B cell (primary cell): ENCODE results near the gene MAMLD1. TPM values are rescaled to one million over a fixed set of nuclear protein-coding genes. Genes with fewer than 3 reads are reported as not detected.
A peak's percentile ranks its signal among the peaks of the same experiment; 100 is the strongest.

ENCODE experiments used
- ATAC-seq: fragments of 200-7000 bp; cut with Tn5 transposase; one replicate; pipeline ENCODE4 v1.10.0; 2021; ENCODE audit warnings: low read depth, mild to moderate bottlenecking, moderate number of reproducible peaks, moderate library complexity
- CTCF ChIA-PET: fragments of 350-600 bp; sonication (Branson Sonifier 250); formaldehyde crosslinking; loops from one replicate; lab custom pipeline; 2021; ENCODE audit warnings: antibody characterized with exemption, inconsistent platforms; lab: Charles Lee
- POLR2A ChIA-PET: fragments of 350-600 bp; sonication (Branson Sonifier 250); formaldehyde crosslinking; loops from one replicate; lab custom pipeline; 2021; ENCODE audit warnings: antibody characterized with exemption; lab: Charles Lee
- DNase-seq: peaks from one replicate; pipeline ENCODE4 v3.0.0; 2013
- H2AFZ ChIP-seq: 2 replicates; pipeline ENCODE4 v1.6.1; 2012; ENCODE audit warnings: mild to moderate bottlenecking, low read depth, low read length; ENCODE audit not compliant: insufficient read depth, poor library complexity, severe bottlenecking
- H3K27ac ChIP-seq, 2 donors: 1 replicate in 1 of 2; 2 replicates in 1 of 2; pipeline ENCODE4 v1.5.1; 2012 to 2013; ENCODE audit warnings: low read length in 2 of 2, mild to moderate bottlenecking in 2 of 2, moderate library complexity in 1 of 2
- H3K27me3 ChIP-seq, 4 experiments: fragments of 200-600 bp in 1 of 4; sonication (generic) in 1 of 4; replicated peaks in 1 of 4; 1 replicate in 2 of 4; 2 replicates in 2 of 4; pipeline versions ENCODE4 v1.6.1 to v1.7.0; 2013 to 2016; ENCODE audit warnings: low read length in 3 of 4, mild to moderate bottlenecking in 2 of 4, mixed read lengths in 1 of 4, moderate library complexity in 1 of 4; ENCODE audit not compliant: insufficient read depth in 4 of 4, control insufficient read depth in 3 of 4; ENCODE audit errors: control extremely low read depth in 1 of 4
- H3K36me3 ChIP-seq, 2 experiments: replicated peaks in 1 of 2; 1 replicate in 1 of 2; 2 replicates in 1 of 2; pipeline versions ENCODE4 v1.6.1 to v1.7.1; 2013; ENCODE audit warnings: low read length in 1 of 2; ENCODE audit not compliant: insufficient read depth in 2 of 2, control insufficient read depth in 1 of 2; ENCODE audit errors: control extremely low read depth in 1 of 2, extremely low read depth in 1 of 2
- H3K4me1 ChIP-seq, 2 donors: fragments of 200-600 bp in 1 of 2; sonication (generic) in 1 of 2; 1 replicate in 1 of 2; 2 replicates in 1 of 2; pipeline versions ENCODE4 v1.5.1 to v1.6.1; 2013 to 2017; ENCODE audit warnings: low read length in 2 of 2; ENCODE audit not compliant: control insufficient read depth in 2 of 2, insufficient read depth in 2 of 2
- H3K4me2 ChIP-seq: replicated peaks from 2 replicates; pipeline ENCODE3; 2012; ENCODE audit warnings: mild to moderate bottlenecking, low read depth, low read length; ENCODE audit not compliant: poor library complexity, severe bottlenecking
- H3K4me3 ChIP-seq, 5 experiments: fragments of 200-600 bp in 1 of 5; sonication (generic) in 1 of 5; 1 replicate in 3 of 5; 2 replicates in 2 of 5; pipeline versions ENCODE4 v1.5.1 to v1.7.0; 2011 to 2016; ENCODE audit warnings: low read length in 4 of 5, mild to moderate bottlenecking in 4 of 5, low read depth in 2 of 5, control low read depth in 1 of 5, moderate library complexity in 1 of 5; ENCODE audit not compliant: insufficient read depth in 1 of 5; ENCODE audit errors: control extremely low read depth in 1 of 5, extremely low read depth in 1 of 5
- H3K79me2 ChIP-seq: fragments of 200-600 bp; sonication (generic); one replicate; pipeline ENCODE4 v1.6.0; 2016; ENCODE audit warnings: low read length; ENCODE audit not compliant: control insufficient read depth, insufficient read depth
- H3K9ac ChIP-seq: fragments of 200-600 bp; sonication (generic); 2 replicates; pipeline ENCODE4 v1.6.1; 2017; ENCODE audit warnings: mild to moderate bottlenecking, low read length, moderate library complexity
- H3K9me3 ChIP-seq, 3 donors: one replicate each; pipeline versions ENCODE4 v1.6.1 to v1.7.1; 2013; ENCODE audit warnings: low read length in 2 of 3; ENCODE audit not compliant: control insufficient read depth in 2 of 3, insufficient read depth in 1 of 3; ENCODE audit errors: control extremely low read depth in 1 of 3
- H4K20me1 ChIP-seq: 2 replicates; pipeline ENCODE4 v1.6.0; 2012; ENCODE audit warnings: mild to moderate bottlenecking, low read length; ENCODE audit not compliant: insufficient read depth, control insufficient read depth, poor library complexity, severe bottlenecking
- H3K27ac Mint-ChIP-seq: one replicate; pipeline ENCODE4 v1.8.0; 2021; ENCODE audit warnings: mixed read lengths
- H3K27me3 Mint-ChIP-seq: one replicate; pipeline ENCODE4 v1.8.0; 2021; ENCODE audit warnings: mixed read lengths
- H3K4me1 Mint-ChIP-seq: one replicate; pipeline ENCODE4 v1.8.0; 2021; ENCODE audit warnings: mixed read lengths
- H3K4me3 Mint-ChIP-seq: one replicate; pipeline ENCODE4 v1.8.0; 2021; ENCODE audit warnings: mixed read lengths
- H3K9me3 Mint-ChIP-seq: one replicate; pipeline ENCODE4 v1.8.0; 2022; ENCODE audit warnings: mixed read lengths; ENCODE audit not compliant: insufficient read depth
- CTCF ChIP-seq: fragments of 200-600 bp; IDR thresholded peaks from one replicate; pipeline ENCODE4 v1.8.0; 2022; ENCODE audit warnings: antibody characterized with exemption, mild to moderate bottlenecking
- EZH2 ChIP-seq: IDR thresholded peaks from 2 replicates; pipeline ENCODE4 v1.6.1; 2012; ENCODE audit warnings: borderline replicate concordance, low read depth, mild to moderate bottlenecking, moderate library complexity, low read length; ENCODE audit not compliant: insufficient read depth, poor library complexity, severe bottlenecking
- WGBS: methylation state at CpG from one replicate; pipeline ENCODE4 v1.1.5; 2013; ENCODE audit warnings: missing lambda C conversion rate; ENCODE audit not compliant: insufficient coverage; 5-methylcytosine and 5-hydroxymethylcytosine counted together
- intact Hi-C: fragments of 100-400 bp; cut with micrococcal nuclease; formaldehyde crosslinking; loops from one replicate; pipeline ENCODE4 v1.10.0; 2022
- polyA plus RNA-seq: library from polyadenylated mRNA; depleted of rRNA; stranded (reverse); fragments of >200 nt; gene quantifications from 2 replicates; pipeline ENCODE4 v1.2.3, GENCODE V29; 2012
- total RNA-seq, 2 donors: library from RNA; stranded (reverse); fragments of 120-200 nt in 1 of 2; gene quantifications; 1 replicate in 1 of 2; 2 replicates in 1 of 2; pipeline versions ENCODE4 v1.2.3 to v1.2.4, GENCODE V29; 2013 to 2022

Gene MAMLD1
- total and polyA plus RNA-seq, 2 donors (not counting 1 experiment from before 2014, with no cell fraction given), result 1.4 to 1.9 TPM

GRCh38 chrX:150547375-150548115 lies 184.4 kb downstream of the MAMLD1 start:
- Histone ChIP-seq H3K4me1 (peaks cover 23 to 41% of the 10 kb centered on the region in 2 donors), H3K36me3 (no peaks in the 10 kb centered on the region), H2AFZ (peak overlapping the region; percentile 83), H3K27ac (no peak overlapping the region), H4K20me1 (no peaks in the 10 kb centered on the region), H3K27me3 (no peaks in the 10 kb centered on the region), H3K9ac (peak overlapping the region; percentile 63), H3K9me3 (no peaks in the 10 kb centered on the region), H3K79me2 (no peaks in the 10 kb centered on the region), H3K4me3 (peak overlapping the region in 4 of 5 experiments; percentile 46 to 61 (median 48)), H3K4me2 (peak overlapping the region; percentile 77)
- DNase-seq, result peak; percentile 39
- ChIA-PET CTCF (no interaction called here), POLR2A (interaction anchor here (2.7 kb wide), 1 partner anchor 21 kb away, joined by 9 read pairs; the partner anchor contains the start of gene MTM1)
- intact Hi-C loops, result loop anchor here (2.0 kb wide), 1 partner anchor 21 kb away; the partner anchor contains the start of gene MTM1
- Mint-ChIP-seq H3K4me3 (peak overlapping the region; percentile 87), H3K27me3 (no peaks in the 10 kb centered on the region), H3K4me1 (peaks cover 32% of the 10 kb centered on the region), H3K27ac (peak overlapping the region; percentile 81), H3K9me3 (no peaks in the 10 kb centered on the region)
- no peak for TF ChIP-seq CTCF
- TF ChIP-seq EZH2, result no peak
- peak; percentile 78 for ATAC-seq
- WGBS, result 2% methylated on average over 40 of the region's 54 CpGs

- Histone ChIP-seq H3K27ac (no peak overlapping the region), H3K36me3 (no peaks in the 10 kb centered on the region), H3K4me2 (peak overlapping the region; percentile 77), H4K20me1 (no peaks in the 10 kb centered on the region), H2AFZ (peak overlapping the region; percentile 83), H3K9me3 (no peaks in the 10 kb centered on the region), H3K4me3 (peak overlapping the region in 4 of 5 experiments; percentile 46 to 61 (median 48)), H3K79me2 (no peaks in the 10 kb centered on the region), H3K9ac (peak overlapping the region; percentile 63), H3K27me3 (no peaks in the 10 kb centered on the region), H3K4me1 (peaks cover 16 to 34% of the 10 kb centered on the region in 2 donors)
- intact Hi-C loops, result no loop called here
- Mint-ChIP-seq H3K27ac (peak overlapping the region; percentile 81), H3K9me3 (no peaks in the 10 kb centered on the region), H3K4me1 (peaks cover 25% of the 10 kb centered on the region), H3K4me3 (peak overlapping the region; percentile 87), H3K27me3 (no peaks in the 10 kb centered on the region)
- POLR2A ChIA-PET, result interaction anchor here (2.7 kb wide), 1 partner anchor 20 kb away, joined by 9 read pairs; the partner anchor contains the start of gene MTM1
- TF ChIP-seq EZH2 (no peak), CTCF (no peak)
- no CpG with 5 or more reads among the region's 4 CpGs for WGBS
- ATAC-seq (no peak), DNase-seq (no peak)
- CTCF ChIA-PET, result no interaction called here
These were observed 185.1 kb downstream of the MAMLD1 start for GRCh38 chrX:150548251-150548650.
